Measurements from ENCODE around the gene SI.

DNA sequence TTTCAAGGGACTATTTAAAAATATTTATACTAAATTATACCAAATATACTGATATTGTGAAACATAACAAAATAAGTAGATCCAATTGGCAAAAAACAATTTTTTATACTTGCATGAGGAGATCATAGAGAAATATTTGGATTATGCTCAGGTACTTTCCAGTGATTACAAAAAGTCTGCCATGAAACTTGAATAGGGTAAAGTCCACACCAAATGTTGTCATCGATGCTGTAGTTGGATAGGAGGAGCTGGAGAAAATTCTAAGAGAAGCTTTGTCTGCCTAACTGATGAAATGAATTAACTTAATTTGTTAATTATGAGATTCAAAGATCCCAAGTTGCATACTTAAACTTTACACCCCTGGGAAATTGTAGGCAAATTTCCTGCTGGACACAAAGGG, 93.3 kb downstream of the SI start:
- TF ChIP-seq, protein P1, sequence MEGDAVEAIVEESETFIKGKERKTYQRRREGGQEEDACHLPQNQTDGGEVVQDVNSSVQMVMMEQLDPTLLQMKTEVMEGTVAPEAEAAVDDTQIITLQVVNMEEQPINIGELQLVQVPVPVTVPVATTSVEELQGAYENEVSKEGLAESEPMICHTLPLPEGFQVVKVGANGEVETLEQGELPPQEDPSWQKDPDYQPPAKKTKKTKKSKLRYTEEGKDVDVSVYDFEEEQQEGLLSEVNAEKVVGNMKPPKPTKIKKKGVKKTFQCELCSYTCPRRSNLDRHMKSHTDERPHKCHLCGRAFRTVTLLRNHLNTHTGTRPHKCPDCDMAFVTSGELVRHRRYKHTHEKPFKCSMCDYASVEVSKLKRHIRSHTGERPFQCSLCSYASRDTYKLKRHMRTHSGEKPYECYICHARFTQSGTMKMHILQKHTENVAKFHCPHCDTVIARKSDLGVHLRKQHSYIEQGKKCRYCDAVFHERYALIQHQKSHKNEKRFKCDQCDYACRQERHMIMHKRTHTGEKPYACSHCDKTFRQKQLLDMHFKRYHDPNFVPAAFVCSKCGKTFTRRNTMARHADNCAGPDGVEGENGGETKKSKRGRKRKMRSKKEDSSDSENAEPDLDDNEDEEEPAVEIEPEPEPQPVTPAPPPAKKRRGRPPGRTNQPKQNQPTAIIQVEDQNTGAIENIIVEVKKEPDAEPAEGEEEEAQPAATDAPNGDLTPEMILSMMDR (IDR thresholded peaks at IDR 0.05) = no peak
- no peak for TF ChIP-seq ZFX (IDR thresholded peaks at IDR 0.05; ENCODE audit: borderline replicate concordance)
